ENCODE results near the gene LETM1.

The LETM1 gene

GRCh38 chr4:1802720-1803522 is 53.0 kb downstream of the LETM1 start:
- Mint-ChIP-seq H3K27ac (no peak overlapping the region), H3K9me3 (no peaks in the 10 kb centered on the region), H3K4me1 (no peaks in the 10 kb centered on the region), H3K4me3 (no peak overlapping the region), H3K36me3 (no peaks in the 10 kb centered on the region)
- no peak for DNase-seq (ENCODE audit: low spot score in 2 of 2)
- no peak for ATAC-seq

DNA sequence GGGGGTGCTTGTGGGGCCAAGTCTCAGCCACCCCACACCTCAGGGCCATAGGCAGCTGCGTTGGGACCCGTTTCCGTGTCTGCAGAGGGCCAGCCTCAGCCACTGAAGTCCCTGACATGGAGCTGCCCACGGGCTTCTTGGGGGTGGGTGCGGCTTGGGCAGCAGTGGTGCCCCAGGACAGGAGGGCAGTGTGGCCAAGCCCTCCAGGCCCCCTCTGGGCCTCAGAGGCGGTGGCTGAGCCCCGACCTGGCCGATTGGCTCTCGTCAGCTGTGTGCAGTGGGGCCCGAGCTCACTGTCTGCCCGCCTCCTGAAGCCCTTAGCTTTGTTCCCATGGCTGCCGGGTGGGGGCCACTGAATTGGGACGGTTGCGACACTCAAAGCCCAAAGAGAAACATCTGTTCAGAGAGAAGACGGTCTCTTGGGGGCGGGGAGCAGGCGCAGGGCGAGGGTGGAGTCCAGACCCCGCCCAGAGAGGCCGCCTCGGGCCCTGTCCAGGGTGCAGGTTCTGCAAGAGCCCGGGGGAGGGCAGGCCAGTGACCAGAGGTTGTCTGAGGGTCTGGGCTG is 53.7 kb downstream of the LETM1 start:
- Mint-ChIP-seq H3K36me3 (no peaks in the 10 kb centered on the region), H3K4me1 (no peaks in the 10 kb centered on the region), H3K4me3 (no peak overlapping the region), H3K9me3 (no peaks in the 10 kb centered on the region), H3K27ac (no peak overlapping the region)
- DNase-seq (ENCODE audit: low spot score in 2 of 2) (no peak), ATAC-seq (no peak)

GRCh38 chr4:1801286-1801958 is 54.5 kb downstream of the LETM1 start:
- Mint-ChIP-seq H3K4me1 (no peaks in the 10 kb centered on the region), H3K4me3 (no peak overlapping the region), H3K36me3 (no peaks in the 10 kb centered on the region), H3K9me3 (no peaks in the 10 kb centered on the region), H3K27ac (no peak overlapping the region)
- no peak for ATAC-seq
- DNase-seq (ENCODE audit: low spot score in 2 of 2), result no peak

DNA sequence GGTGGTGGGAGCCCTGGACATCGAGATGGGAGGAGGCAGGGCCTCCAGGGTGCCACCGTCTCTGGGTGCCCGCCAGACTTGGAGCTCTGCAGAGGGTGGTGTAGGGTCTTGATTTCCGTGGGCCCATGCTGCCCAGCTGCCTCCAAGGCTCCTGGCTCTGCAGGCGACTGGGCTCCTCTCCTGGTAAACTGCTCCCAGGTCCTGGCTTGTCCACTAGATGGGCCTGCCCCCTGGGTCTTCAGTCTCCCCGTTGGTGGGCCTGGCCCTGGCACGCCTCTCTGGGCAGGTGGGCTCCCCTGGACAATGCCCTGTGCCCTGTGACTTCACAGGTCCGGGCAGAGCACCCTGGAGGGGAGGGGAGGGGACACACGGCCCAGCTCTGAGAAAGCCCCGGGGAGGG is 55.2 kb downstream of the LETM1 start:
- no peak for ATAC-seq
- Mint-ChIP-seq H3K4me1 (no peaks in the 10 kb centered on the region), H3K4me3 (no peak overlapping the region), H3K27ac (no peak overlapping the region), H3K9me3 (no peaks in the 10 kb centered on the region), H3K36me3 (no peaks in the 10 kb centered on the region)
- no peak for DNase-seq (ENCODE audit: low spot score in 2 of 2)

GRCh38 chr4:1799387-1800375 is 56.3 kb downstream of the LETM1 start:
- ATAC-seq (no peak), DNase-seq (ENCODE audit: low spot score in 2 of 2) (no peak)
- Mint-ChIP-seq H3K9me3 (no peaks in the 10 kb centered on the region), H3K4me1 (no peaks in the 10 kb centered on the region), H3K4me3 (no peak overlapping the region), H3K36me3 (no peaks in the 10 kb centered on the region), H3K27ac (no peak overlapping the region)

DNA sequence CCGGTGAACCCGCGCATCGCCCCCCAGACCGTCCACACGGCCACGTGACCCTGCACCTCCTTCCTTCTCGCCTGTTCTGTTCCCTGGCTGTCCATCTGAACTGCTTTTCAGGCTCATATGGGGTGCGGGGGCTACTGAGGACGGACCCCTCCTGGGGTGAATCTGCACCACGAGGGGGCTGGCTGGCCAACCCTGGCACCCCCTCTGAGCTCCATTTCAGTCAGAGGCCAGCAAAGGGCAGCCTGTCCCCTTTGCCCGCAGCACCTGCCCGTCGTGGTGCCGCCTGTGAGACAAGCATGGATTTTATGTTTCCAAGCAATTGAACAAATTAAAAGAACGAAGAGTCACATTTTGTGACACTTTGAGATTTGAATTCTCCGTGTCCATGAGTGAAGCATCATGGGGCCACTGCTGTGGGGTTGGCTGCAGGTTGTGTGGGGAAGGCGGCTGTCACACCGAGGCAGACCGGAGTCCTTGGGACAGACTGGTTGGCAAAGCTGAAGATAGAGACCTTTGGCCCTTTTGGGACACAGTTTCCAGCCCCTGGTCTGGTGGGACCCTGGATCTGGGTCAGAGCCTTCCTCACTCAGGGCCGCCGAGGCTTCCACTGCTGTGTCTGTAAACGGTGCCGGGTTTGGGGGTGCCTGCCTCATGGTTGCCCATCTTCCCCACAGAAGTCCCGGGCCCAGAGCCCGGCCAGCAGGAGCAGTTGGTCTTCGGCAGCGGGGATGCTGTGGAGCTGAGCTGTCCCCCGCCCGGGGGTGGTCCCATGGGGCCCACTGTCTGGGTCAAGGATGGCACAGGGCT is 57.2 kb downstream of the LETM1 start:
- Mint-ChIP-seq H3K9me3 (no peaks in the 10 kb centered on the region), H3K27ac (no peak overlapping the region), H3K36me3 (no peaks in the 10 kb centered on the region), H3K4me1 (no peaks in the 10 kb centered on the region), H3K4me3 (no peak overlapping the region)
- DNase-seq (ENCODE audit: low spot score in 2 of 2), result no peak
- ATAC-seq, result no peak

GRCh38 chr4:1797861-1798579 is 57.9 kb downstream of the LETM1 start:
- Mint-ChIP-seq H3K4me3 (no peak overlapping the region), H3K4me1 (no peaks in the 10 kb centered on the region), H3K9me3 (no peaks in the 10 kb centered on the region), H3K36me3 (no peaks in the 10 kb centered on the region), H3K27ac (no peak overlapping the region)
- no peak for DNase-seq (ENCODE audit: low spot score in 2 of 2)
- no peak for ATAC-seq

DNA sequence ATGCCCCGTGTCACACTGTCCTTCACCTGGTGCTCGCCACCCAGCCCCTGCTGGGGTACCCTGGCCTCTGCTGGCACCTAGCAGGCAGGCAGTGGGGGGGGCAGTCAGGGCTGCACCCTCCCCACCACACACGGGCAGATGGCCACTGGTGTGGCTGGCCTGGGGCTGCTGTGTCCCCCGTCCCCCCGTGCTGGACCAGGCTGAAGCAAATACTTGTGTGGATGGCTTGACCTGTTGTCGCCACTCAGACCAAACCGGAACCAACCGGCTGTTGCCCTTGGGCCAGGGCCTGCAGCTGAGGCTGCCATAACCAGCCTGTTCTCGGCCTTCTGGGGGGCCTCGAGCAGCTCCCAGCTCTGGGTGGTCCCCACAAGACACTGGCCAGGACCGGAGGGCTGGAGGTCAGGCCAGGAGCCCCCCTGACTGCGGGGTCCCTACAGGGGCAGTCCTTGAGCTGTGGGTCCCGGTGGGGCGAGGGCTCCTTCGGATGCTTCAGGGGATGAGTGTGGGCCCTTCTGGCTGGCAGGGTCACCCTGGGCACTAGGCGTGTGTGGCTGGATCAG is 58.6 kb downstream of the LETM1 start:
- Mint-ChIP-seq H3K9me3 (no peaks in the 10 kb centered on the region), H3K4me3 (no peak overlapping the region), H3K4me1 (no peaks in the 10 kb centered on the region), H3K36me3 (no peaks in the 10 kb centered on the region), H3K27ac (no peak overlapping the region)
- DNase-seq (ENCODE audit: low spot score in 2 of 2) (no peak), ATAC-seq (no peak)

- no peaks in the 10 kb centered on the region for H3K4me1 Mint-ChIP-seq
- H3K4me3 Mint-ChIP-seq, result peak overlapping the region; percentile 16
- H3K27ac Mint-ChIP-seq, result no peak overlapping the region
- DNase-seq (ENCODE audit: low spot score in 2 of 2), result no peak
- no peaks in the 10 kb centered on the region for H3K9me3 Mint-ChIP-seq
- H3K36me3 Mint-ChIP-seq, result no peaks in the 10 kb centered on the region
- ATAC-seq, result no peak
Measured at GRCh38 chr4:1796486-1797204, 59.3 kb downstream of the LETM1 start.

- no peak overlapping the region for H3K4me3 Mint-ChIP-seq
- DNase-seq (ENCODE audit: low spot score in 2 of 2), result no peak
- no peaks in the 10 kb centered on the region for H3K9me3 Mint-ChIP-seq
- no peaks in the 10 kb centered on the region for H3K36me3 Mint-ChIP-seq
- no peak for ATAC-seq
- no peaks in the 10 kb centered on the region for H3K4me1 Mint-ChIP-seq
- no peak overlapping the region for H3K27ac Mint-ChIP-seq
Measured at GRCh38 chr4:1795299-1796195, 60.4 kb downstream of the LETM1 start.

DNA sequence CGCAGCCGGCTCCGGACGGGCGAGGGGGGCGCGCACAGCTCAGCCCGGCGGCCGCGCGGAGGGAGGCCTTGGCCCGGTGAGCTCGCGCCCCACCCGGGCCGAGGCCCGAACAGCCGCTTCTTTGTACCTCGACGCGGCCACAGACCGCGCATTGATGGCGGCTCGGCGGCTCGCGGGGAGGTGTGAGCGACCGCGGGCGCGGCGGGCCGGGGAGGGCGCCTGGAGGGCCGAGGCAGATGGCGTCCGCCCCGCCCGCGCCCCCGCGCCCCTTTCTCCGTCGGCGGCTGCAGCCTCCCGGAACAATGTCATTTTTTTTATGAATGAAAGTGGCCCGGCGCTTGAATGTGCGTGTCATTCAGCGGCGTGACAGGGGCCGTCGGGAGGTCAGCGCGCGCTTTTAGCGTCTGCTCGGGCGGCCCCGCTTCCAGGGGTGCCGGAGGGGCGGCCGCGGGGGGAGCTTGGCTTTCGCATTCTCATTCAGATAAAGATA is 61.1 kb downstream of the LETM1 start:
- no peak for ATAC-seq
- no peak for DNase-seq (ENCODE audit: low spot score in 2 of 2)
- Mint-ChIP-seq H3K9me3 (no peaks in the 10 kb centered on the region), H3K4me1 (no peaks in the 10 kb centered on the region), H3K4me3 (no peak overlapping the region), H3K36me3 (no peaks in the 10 kb centered on the region), H3K27ac (no peak overlapping the region)

DNA sequence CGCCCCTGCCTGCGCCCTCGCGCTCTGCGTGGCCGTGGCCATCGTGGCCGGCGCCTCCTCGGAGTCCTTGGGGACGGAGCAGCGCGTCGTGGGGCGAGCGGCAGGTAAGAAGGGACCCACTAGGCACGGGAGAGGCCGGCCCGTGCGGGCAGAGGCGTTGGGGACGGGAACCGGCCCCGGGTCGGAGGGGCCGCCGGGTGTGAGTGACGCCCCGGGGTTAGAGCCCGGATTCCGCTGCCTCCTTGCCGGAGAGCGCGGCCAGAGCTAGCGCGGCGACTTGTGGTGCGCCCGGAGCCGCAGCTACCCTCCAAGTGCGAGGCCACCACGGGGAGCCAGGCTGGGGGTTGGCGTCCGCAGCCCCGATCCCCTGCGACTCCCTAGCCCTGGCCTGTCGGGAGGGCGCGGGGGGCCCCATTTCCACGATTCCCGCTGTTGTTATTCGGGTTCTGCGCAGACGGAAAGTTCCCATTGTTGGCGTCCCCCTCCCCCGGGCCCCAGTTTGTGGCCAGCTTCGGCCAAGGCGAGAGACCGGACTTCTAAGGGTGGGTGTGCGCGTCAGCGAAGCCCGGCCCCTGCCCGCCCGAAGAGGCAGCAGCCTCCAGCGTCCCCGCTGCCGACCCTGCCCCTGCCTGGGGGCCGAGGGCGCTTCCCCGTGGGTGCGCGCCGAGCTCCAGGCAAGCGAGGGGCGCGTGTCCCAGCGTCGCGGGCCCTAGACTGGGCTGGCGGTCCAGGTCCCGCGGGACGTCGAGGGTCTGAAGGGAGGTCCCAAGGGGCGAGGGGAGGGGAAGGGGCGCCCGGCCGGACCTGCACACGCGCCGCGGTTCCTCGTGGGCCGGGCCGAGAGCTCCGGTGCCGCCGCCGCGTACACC is 61.8 kb downstream of the LETM1 start:
- no peaks in the 10 kb centered on the region for H3K36me3 Mint-ChIP-seq
- no peaks in the 10 kb centered on the region for H3K9me3 Mint-ChIP-seq
- H3K4me1 Mint-ChIP-seq, result no peaks in the 10 kb centered on the region
- H3K27ac Mint-ChIP-seq, result no peak overlapping the region
- no peak for ATAC-seq
- H3K4me3 Mint-ChIP-seq, result no peak overlapping the region
- no peak for DNase-seq (ENCODE audit: low spot score in 2 of 2)
